HPDE6-E6E7 (cell line): ENCODE data around the gene KCNJ10.

Experiments used
- DNase-seq: peaks from one replicate; pipeline ENCODE4 v3.0.0; 2011; ENCODE audit warnings: missing footprints; ENCODE audit errors: extremely low spot score

The KCNJ10 gene

DNA sequence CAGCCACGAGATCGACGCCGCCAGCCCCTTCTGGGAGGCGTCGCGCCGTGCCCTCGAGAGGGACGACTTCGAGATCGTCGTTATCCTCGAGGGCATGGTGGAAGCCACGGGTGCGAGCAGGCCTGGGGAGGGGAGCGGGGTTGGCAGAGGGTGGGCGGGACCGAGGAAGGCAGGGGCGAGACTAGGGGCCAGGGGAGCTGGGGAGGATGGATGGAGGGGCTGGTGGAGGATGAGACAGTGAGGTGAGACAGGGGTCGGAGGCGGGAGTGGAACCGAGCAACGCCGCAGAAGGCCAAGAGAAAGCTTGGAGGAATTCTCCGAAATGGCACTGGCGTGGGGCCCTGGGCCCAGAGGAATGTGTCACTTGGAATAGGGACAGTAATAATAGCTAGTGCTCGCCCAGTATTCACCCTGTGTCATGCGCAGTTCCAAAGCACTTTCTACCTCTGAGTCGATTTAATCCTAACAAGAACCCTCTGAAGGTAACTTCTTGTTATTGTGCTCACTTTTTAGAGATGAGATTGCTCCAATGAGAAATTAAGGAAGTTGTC, 14.9 kb upstream of the KCNJ10 start:
- DNase-seq, result no peak

DNA sequence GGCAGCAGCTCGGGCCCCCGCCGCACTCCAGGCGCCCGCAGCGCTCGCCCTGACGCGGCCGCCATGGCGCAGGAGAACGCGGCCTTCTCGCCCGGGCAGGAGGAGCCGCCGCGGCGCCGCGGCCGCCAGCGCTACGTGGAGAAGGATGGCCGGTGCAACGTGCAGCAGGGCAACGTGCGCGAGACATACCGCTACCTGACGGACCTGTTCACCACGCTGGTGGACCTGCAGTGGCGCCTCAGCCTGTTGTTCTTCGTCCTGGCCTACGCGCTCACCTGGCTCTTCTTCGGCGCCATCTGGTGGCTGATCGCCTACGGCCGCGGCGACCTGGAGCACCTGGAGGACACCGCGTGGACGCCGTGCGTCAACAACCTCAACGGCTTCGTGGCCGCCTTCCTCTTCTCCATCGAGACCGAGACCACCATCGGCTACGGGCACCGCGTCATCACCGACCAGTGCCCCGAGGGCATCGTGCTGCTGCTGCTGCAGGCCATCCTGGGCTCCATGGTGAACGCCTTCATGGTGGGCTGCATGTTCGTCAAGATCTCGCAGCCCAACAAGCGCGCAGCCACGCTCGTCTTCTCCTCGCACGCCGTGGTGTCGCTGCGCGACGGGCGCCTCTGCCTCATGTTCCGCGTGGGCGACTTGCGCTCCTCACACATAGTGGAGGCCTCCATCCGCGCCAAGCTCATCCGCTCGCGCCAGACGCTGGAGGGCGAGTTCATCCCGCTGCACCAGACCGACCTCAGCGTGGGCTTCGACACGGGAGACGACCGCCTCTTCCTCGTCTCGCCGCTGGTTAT, 14.2 kb upstream of the KCNJ10 start:
- DNase-seq, result peak; percentile 83

DNA sequence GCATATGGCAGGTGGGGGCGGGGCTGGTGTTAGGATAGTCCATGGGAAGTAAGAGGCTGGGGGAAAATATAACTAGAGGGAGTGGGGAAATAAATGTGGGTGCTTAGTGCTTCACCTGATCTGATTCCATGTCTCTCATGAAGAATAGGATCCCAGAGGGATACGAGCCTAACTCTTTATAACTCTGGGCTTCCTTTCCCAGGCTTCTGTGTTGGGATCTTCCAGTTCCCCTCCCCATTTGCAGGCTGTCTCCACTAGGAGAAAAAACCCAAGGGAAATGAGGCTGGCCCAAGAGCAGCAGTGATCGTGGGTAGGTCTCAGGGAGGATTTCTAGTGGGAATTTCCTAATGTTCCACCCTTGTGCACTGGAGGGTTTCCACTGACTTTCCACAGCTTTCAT, 13.0 kb upstream of the KCNJ10 start:
- DNase-seq, result no peak

DNA sequence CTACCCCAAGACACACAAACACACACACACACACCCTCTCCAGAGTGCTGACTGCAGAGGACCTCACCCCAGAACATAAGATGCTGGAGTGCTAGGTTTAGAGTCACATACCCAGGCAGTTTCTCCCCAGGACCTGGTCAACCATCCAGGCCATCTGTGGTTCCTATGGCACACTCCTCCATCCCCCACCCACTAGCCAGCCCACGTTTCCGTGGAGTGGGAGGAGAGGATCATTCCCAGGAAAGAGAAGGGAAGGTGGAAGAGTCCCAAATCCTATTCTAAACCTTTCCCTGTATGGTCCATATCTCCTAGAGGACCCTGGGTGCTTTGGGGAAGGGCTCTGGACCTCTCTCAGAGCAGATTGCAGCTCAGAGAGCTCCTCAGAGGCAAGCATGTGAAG, 12.5 kb upstream of the KCNJ10 start:
- DNase-seq, result no peak

DNA sequence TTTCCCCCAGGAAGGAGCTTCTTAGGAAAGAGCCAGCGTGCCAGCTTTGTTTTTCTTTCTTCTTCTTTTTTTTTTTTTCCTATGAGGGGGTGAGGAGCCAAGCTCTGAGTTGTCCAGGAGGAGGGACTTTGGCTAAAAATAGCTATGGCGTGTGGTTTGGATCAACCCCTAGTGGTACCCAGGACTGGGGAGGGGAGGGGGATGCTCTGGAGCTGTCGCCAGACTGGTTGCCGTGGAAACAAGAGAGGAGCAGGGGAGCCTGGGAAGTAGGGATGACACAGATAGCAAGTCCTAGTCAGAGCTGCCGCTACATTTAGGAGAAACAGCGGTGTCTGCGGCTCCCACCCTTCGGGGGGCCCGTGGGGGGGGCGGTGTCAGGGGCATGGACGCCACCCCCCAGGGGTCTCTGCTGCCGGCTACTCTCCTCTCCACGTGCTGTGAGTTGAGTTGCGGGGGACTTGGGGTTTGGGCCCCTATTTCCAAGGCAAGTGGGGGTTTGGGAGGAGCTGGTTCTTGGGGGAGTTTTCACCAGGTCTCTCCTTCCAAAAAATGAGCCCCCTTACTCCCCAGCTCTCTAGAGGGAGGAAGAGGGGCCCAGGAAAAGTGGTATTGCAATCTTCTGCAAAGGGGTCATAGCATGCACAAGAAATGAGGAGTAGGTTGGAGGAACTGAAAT, 11.4 kb upstream of the KCNJ10 start, which contains the start of gene KCNJ9:
Gene KCNJ9, plus strand, starts transcription at position 278 of the 676 bp plus-strand sequence. CDS start 2,493 bp downstream, outside the sequence.
- no peak for DNase-seq

DNA sequence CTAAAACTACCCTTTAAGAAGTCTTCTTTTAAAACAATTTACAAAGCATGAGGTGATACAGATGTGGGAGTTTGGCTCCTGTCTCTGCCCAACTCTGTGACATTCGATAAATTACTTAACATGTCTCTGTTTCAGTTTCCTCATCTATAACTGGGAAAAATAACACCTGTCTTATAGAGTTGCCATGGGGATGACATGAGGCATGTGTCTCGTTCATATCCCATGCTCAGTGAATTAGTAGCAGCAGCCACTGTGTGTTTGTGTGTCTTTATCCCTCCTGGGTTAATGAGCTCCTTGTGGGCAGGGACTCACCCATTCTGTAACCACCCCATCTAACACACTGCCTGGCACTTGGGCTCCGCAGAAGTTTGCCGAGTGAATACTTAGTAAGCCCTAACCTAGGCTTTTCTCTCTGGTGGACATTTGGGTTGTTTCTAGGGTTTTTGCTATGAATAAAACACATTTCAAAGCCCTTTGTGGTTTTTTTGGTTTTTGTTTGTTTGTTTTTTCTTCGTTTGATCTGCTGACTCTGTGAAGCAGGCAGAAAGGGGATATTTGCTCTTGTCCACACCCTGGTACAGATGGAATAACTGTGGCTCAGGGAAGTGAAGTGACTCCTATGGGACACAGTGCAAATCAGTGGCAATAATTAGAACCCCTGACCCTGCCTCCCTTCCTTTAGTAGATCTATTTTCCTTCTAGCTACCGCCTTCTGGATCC, 10.6 kb upstream of the KCNJ10 start:
- no peak for DNase-seq

DNA sequence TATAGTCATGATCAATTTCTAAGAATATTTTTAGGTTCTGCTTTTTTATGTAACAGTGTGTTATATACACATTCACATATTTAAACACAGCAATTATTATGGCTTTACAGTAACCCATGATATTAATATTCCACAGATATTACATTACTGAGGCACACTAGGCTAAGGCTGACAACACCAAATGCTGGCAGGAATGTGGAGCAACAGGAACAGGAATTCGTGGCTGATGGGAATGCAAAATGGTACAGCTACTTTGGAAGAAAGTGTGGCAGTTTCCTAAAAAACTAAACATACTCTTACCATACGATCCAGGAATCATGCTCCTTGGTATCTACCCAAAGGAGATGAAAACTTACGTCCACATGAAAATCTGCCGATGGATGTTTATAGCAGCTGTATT, 9.5 kb upstream of the KCNJ10 start:
- DNase-seq, result no peak

DNA sequence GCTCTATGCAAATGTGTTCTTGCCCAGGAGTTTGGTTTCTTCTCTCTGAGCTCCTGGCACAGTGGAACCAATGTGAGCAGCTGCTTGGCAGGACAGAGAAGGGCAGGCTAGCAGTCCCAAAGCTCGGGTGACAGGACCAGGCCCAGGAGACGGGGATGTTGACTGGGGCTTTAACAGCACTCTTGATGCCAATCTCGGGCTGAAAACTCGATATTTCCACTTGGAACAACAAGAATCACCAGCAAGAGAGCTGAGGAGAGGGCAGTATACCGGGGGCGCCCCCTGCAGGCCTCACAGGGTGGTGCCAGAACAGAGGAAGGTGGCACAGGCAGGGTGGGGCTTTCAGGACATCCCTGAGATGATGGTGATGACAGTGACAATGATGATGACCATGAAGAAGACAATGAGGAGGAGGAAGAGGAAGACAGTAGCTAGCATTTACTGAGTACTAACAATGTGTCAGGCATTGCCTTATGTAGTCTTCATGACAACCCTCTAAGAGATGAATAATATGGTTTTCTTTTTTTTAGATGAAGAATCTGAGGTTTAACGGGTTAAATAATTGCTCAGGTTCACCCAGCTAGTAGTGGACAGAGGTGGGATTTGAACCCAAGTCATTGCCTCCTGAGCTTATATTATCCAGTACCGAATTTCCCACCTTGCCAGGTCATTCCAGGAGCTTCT, 8.7 kb upstream of the KCNJ10 start:
- no peak for DNase-seq

DNA sequence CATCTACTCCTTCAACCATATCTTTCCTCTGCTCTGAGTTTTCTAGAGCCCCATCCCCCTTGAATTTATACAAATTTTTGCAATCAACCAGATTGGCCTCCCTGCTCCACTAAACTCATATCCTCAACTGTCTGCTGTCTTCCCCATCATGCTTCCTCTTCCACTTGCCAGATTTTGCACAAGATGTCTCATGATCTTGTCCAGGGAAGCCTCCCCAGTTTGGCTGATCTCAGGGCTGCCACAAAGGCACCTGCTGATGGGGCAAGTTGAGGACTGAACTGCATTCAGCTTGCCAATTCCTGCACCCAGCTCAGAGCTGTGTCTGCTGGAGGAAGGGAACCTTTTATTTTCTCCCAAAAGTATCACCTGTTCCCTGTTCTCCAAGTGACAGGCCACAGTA, 7.5 kb upstream of the KCNJ10 start:
- DNase-seq, result no peak

DNA sequence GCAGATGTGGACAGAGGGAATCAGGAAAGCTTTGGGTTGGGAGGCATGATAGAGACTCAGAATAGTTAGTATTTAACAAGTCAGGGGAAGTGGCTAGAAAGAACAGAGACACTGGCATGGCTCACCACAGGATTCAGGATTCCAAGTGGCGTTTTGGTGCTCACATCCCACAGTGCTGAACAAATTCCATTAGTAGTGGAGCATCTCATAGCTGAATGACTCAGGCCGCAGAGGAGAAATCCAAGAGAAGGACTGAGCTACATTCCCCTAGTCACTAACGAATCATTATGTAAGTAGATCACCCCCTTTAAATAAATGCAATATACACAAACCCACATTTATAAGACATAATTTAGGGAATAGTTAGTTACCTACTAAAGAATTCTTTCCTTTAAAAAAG, 6.3 kb upstream of the KCNJ10 start:
- no peak for DNase-seq

DNA sequence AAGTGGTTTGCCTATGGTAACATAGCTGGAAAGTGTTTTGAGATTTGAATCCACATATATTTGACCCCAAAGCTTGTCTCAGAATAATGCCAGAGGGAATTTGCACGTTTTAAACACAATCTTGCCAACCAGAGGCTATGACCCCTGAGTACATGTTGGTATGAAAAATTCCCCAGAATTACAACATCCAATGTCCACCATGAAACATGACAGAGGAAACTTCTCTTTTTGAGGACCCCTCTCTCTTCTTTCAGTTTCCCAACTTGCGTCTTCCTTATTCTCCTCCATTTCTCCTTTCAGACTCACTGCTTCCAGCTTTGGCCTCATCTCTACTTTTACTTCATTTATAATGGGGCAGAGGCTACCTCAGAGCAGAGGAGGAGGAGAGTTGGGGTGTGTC, 5.9 kb upstream of the KCNJ10 start:
- no peak for DNase-seq

DNA sequence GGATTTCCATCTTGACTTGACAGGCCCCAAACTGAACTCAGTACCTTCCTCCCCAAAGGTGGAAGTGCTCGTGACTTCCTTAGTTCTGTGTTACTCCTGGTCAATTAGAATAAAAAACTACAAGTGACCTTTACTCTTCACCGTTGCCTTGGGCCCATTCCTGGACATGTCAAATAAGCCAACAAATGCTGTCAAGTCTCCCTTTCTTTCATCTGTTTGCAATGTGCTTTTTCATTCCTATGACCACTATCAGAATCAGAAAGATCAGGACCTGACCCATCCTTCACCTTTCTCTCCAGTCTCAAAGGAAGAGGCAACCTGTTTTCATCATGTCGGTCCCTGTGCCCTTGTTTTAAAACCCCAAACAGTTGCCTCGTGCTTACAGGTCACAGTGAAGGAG, 4.9 kb upstream of the KCNJ10 start:
- DNase-seq, result no peak

DNA sequence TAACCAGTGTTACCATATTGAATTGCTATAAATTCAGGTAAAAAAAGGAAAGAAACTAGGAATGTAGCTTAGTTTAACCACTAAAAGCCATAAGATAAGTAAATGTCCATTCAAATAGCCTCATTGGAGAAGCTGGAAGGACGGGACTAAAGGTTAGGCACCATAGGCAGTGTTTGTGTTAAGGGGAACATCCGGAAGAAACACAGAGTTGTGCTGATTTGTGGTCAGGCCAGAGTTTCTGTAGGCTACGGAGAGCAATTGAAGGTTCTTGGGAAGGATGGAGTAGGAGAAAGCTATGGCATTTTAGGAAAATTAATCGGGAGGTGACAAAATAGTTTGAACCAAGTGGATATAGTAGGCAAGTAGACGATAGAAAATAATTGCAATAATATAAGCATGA, 1.3 kb upstream of the KCNJ10 start:
- DNase-seq, result no peak

DNA sequence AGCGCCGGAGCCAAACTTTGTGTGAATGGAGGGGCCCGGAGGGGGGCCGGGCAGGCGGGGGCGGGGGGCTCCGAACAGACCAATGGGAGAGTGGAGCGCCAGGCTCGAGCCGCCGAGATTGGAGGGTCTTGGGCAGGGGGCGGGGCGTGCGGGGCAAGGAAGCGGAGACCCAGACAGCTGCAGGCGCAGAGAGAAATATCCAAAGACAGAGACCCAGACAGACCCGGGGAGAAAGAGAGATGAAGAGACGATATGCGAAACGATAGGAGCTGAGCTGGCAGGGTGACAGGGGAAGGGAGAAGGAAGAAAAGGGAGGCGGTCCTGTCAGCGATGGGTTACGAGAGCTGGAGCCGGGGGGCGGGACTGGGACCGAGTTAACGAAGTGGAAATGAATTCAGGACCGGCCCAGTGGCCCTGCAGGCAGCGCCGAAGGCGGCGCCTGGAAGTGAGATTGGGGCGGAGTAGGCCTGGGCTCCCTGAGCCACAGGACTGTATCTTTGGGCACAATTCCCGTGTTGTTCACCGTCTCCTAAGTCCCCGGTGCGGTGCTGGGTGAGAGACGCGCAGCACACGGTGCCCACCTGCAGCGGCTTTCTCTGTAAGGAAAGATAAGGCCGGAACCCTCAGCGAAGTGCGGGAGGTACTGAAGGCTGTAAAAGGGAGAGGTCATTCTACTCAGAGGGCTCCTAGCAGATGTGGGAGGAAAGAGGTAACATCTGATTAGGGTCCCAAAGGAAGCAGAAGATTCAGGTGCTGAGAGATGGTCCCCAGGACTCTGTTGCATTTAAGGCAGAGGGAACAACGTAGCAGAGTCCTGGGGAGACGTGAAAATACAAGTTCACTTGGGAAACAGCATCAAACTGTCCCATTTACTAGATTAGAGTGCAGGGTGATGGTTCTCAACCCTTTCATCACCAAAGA, 543 bp upstream of the KCNJ10 start:
- DNase-seq, result no peak

DNA sequence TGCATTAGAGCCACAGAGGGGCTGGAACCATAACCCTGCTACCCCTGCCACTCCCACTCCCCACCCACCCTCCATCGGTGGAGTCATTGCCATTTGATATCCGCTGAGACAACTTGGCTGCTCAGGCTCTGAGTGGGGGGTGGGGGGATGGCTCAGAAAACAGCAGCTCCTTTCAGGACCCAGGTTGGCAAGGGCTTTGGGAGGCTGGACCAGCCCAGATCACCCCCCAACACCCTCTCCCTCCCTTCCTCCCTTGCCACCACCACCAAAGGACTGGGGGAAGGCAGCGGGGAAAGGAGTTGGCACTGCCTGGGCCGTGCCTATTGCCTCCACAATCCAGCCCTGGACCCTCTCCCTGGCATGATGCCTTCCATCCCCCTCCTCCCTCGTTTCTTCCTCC, 1.7 kb downstream of the KCNJ10 start:
- DNase-seq, result no peak

DNA sequence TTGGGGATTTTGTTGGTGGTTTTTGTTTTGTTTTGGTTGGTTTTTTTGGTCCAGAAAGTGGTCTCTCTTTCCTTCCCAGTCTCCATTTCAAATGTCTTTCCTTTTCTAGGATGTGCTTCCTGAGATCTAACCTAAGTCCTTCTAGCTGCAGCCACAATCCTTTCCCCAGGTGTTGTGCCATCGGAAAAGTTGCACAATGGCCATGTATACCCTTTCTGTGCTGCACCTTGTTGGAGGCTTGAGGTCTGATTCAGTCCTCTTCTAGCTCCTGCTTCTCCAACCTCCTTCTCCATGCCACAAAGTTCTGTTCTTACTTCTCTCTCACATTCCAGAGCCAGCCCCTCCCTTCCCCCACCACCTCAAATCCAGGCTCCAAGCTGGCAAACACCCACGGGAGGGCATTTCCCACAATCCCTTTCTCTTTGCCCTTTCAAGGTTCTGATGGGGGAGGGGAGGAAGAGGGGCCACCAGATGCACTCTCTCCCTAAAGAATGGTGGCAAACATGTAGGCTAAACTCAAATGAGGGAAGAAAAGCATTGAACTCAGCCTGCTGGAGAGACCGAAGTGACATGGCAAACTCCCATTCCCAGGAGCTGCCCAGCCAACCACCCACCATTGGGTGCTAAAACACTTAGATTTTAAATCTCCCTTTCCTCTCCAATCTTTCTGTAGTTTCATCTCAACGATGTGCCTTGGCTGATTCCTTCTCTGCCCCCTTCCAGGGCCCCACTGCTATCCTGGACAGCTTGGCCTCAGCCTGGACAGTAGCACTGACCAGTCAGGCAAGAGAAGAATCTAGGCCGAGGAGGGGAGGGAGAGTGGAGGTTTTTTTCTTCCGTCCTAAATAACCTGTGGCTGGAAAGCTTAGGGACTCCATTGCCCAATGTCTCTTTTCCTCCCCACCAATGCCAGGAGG, 2.9 kb downstream of the KCNJ10 start:
- no peak for DNase-seq

DNA sequence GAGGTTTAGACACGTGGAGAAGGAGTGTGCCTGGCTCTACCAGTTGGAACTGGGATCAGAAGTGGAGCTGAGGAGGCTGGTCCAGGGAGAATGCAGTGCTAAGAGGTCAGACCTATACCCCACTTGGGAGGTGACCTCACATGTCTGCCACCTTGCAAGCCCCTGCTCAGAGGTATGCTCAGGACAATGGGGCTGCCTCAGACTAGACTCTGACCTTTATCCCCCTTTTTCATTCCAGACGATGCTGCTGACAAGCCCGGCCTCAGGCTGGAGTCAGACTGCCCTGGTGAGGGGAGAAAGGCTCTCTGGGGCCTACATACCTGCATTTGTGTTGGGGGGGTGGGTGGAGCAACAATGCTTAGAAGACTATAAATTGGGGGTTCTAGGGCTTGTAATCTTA, 5.2 kb downstream of the KCNJ10 start:
- no peak for DNase-seq

DNA sequence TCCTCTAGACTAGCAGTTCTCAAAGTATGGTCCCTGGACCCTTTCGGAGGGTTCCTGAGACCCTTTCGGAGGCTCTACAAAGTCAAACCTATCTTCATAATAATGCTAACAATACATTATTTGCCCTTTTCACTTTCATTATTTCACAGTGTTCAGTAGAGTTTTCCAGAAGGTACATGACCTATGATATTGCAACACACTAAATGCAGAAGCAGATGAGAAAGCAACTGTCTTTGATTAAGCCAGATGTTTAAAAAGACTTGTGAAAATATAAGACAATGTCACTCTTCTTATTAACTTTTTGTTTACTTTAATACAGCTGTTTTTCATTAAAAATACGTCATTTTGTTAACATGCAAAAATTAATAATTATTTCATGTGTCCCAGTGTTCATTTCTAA, 5.8 kb downstream of the KCNJ10 start:
- no peak for DNase-seq

DNA sequence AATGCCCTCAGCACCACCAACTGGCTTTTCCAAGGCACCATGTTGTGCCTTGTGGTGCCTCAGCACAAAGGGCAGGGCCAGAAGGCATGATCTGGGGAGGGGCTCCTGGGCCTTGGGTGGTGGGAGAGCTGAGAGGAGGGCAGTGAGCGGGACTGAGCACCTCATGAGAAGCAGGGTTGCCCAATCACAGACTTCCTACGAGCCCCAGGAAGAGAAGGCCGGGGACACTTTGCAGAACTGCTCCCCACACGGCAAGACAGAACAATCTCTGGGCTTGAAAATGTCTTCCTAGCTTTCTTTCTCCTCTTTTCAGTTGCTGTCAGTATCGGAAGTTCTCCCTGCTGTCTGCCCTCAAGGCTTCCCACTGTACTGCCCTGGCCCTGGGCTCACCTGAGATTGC, 6.8 kb downstream of the KCNJ10 start:
- DNase-seq, result no peak

DNA sequence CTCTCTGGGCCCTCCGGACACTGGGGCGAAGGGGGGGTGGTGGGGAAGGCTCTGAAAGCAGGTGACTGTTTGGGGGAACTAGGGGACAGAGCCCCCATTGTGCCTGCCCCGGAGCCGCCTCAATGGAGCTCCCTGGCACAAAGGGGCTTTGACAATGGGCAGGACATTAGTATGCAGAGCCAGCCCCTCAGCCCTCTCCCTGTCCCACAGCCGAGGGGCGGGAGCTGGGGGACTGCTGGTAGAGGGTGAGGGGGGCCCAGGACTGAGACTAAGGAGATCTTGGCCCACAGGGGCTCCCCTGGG, 7.8 kb downstream of the KCNJ10 start:
- DNase-seq, result no peak
